HG03060 (cell line): ENCODE results near the gene TMCO4.

Experiments used
- ATAC-seq: cut with Tn5 transposase; IDR thresholded peaks from one replicate; pipeline ENCODE4 v1.9.1; 2021; ENCODE audit warnings: low read depth, moderate number of reproducible peaks; ENCODE audit not compliant: unreplicated experiment

The TMCO4 gene

GRCh38 chr1:19750882-19751276, 48.8 kb downstream of the TMCO4 start:
- ATAC-seq = no peak

GRCh38 chr1:19750101-19750881, 49.4 kb downstream of the TMCO4 start:
- no peak for ATAC-seq

DNA sequence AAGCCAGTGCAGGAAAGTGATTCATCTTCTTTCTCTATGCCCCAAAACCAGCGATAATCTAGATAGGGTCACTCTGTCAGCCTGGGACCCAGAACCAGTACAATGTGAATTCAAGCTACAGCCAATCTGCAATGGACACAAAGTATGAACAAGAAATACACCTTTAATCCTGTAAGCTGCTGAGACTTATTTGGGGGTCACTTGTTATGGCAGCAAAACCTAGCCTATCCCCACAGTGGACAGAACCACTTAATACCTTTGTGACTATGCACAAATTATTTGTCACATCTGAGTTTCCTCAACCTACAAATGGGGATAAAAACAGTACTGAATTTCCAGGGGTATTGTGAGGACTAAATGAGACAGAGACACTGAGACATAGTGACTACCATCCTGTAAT, 50.0 kb downstream of the TMCO4 start:
- ATAC-seq = no peak

GRCh38 chr1:19747761-19748160, 52.0 kb downstream of the TMCO4 start:
- no peak for ATAC-seq

DNA sequence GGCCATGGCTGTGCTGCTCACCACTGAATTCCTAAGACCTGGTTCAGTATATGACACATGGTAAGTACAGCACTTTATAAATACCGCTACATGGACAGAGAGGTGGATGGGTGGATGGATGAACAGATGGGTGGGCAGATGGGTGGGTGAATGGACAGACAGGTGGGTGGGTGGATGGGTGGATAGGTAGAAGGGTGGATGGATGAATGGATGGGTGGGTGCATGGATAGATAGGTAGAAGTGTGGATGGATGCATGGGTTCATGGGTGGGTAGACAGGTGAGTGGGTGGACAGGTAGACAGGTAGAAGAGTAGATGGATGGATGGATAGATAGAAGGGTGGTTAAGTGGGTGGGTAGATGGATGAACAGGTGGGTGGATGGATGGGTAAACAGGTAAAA, 54.8 kb downstream of the TMCO4 start:
- no peak for ATAC-seq

GRCh38 chr1:19744335-19744743, 55.4 kb downstream of the TMCO4 start:
- no peak for ATAC-seq

GRCh38 chr1:19743793-19744192, 55.9 kb downstream of the TMCO4 start:
- no peak for ATAC-seq

- ATAC-seq = no peak
These were observed 56.5 kb downstream of the TMCO4 start for GRCh38 chr1:19743180-19743579.

DNA sequence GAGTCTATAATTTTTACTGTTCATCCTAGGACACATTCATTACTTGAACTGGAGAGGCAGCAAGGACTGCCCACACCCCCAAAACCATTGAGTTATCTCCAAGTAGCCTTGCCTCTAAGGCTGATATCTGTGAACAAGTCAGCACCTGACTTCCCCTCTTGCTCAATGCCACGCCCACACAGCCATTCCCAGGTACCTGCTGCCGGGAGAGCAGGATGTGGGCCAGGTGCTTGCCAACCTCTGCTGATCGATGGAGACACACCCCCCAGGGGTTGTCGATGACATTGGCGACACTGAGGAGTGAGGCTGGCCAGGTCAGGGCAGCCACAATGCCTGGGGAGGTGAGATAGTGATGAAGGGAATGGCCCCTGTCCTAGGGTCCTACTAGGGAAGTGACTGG, 60.1 kb downstream of the TMCO4 start:
- no peak for ATAC-seq

- no peak for ATAC-seq
These were observed 61.0 kb downstream of the TMCO4 start for GRCh38 chr1:19738669-19739068.

DNA sequence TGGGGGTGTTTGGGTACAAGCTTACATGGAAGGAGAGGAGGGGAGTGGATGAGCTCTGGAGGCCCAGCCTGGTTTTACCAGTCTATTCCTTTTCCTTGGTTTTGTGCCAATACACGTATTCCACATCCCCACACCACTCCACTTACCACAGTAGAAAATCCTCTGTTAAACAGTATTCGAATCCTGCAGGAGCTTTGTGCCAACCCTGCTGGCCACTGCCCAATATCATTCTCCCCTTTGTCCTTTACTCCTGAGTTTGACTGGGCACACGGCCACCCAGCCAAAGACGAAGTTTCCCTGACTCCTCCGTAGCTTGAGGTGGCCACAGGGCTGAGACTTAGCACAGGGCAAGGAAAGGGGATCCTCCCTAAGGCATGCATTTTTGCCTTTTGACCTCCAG, 61.6 kb downstream of the TMCO4 start:
- no peak for ATAC-seq

DNA sequence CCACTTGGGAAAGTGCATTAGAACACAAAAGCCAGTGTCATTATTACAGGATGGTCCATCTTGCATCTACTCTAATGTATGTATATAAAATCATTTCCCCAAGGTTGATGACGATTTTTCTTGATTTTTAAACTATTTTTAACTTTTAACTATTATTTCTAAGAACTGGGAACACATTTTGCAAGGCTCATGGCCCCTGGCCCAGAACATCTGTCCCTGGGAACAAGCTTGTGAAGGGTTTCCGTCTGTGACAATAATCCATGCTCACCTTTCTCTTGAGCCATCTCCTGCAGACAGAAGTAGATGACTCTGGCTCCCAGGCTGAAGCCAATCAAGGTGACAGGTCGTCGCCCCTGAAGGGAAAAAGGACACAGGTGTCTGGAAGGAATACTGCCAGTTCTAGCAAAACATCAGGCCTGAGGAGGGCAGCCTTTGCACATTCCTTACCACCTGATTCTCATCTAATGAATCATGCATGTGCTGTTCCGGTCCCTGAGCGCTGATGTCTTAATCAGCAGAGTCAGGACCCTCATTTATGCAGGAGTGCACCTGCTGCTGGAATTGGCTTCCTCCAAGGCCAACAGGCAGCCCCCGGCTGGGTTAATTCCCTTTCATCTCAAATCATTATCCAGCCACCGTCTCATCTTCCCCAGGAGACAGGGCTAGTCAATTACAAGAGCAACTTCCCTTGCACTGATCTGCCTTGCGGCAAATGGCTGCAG, 62.5 kb downstream of the TMCO4 start:
- ATAC-seq = no peak

DNA sequence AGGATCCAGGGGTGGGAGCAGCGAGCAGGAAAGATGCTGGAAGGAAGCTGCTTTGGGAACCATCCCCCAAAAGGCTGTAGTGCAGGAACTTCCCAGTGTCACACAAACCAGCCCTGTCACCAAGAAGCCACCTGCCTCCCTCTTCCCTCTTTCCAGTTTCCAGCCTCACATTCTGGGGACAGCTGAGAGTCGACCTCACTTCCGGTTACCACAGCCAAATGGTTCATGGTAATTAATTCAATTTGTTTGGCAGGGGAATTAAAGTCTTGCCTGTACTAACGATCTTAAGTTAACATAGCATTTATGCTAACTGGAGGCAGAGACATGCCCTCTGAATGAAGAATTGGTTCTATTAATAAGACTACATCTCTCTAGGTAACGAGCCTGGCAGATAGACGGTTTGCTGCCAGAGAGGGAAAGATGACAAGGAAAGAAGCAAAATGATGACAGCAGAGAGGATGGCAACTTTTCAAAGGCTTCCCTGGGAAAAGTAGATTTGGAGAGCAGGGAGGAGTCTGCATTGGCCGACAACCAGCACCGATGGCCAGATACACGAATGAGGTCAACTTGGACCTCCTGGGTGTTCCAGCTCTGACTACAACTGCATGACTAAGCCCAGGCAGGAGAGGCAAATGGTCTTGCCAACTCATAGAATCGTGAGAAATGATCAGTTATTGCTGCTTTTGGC, 64.1 kb downstream of the TMCO4 start:
- ATAC-seq = no peak

DNA sequence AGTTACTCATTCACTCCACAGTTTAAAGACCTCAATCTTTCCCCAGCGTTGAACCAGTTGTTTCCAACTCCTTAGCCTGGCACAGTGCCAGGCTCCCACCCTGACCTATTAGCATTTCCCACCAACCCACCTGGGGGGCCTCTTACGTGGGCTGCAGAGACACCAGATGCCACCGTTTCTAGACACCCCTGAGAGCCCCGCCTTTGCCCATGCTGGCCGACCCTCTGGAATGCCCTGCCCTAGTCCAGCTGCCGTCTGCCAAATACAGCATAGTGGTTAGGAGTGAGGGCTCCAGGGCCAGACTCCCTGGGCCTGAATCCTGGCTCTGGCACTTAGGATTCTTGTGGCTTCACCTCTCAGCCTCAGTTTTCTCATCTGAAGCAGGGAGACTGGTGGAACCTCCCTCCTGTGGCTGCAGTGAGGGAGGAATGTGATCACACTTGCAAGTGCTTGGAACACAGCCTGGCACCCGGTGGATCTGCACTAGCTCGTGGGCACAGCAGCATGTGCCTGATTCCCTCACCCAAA, 65.2 kb downstream of the TMCO4 start:
- ATAC-seq = no peak

- ATAC-seq = no peak
These were observed 65.7 kb downstream of the TMCO4 start for GRCh38 chr1:19734056-19734455.

GRCh38 chr1:19733615-19734014, 66.1 kb downstream of the TMCO4 start:
- ATAC-seq = no peak

DNA sequence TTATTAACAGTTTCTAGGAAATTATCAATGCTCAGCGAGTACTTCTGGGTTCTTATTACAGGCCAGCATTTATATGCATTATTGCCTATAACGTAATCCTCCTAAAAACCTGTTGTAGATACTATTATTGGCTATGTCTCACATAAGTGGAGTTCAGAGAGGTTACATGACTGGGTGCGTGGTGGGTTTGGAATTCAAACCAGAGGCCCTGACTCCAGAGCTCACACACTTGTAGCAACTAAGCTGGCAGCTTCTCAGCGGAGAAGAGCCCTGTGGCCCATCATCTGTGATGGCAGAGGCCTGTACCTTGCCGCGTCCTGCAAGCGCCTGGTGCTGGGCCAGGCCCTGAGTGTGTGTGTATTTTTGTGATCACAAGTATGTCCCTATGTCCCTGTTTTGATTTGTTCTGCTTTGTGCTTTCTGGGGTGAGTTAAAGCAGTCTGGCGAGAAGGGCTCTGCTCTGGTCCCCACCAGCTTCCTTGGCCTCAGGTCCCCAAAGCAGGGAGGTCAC, 68.3 kb downstream of the TMCO4 start:
- no peak for ATAC-seq

DNA sequence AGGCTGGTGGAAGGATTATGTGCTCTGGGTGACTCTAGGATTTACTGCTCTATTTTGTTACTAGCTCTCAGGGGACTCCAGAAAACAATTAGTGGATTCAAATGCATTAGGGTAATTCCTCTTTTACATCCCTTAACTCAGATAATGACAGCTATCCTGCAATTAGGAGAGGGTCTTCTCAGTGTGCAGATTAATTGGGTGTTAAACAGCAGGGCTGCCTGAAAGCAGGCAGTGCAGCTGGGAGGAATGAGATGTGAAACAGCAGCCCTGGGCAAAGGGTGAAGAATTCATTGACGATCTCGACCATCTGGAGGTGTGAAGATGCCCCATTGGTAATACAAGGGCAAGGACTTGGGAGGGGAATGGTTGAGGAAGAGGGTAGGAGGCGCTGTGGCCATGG, 68.9 kb downstream of the TMCO4 start:
- no peak for ATAC-seq

GRCh38 chr1:19730232-19730631, 69.5 kb downstream of the TMCO4 start:
- ATAC-seq = no peak

DNA sequence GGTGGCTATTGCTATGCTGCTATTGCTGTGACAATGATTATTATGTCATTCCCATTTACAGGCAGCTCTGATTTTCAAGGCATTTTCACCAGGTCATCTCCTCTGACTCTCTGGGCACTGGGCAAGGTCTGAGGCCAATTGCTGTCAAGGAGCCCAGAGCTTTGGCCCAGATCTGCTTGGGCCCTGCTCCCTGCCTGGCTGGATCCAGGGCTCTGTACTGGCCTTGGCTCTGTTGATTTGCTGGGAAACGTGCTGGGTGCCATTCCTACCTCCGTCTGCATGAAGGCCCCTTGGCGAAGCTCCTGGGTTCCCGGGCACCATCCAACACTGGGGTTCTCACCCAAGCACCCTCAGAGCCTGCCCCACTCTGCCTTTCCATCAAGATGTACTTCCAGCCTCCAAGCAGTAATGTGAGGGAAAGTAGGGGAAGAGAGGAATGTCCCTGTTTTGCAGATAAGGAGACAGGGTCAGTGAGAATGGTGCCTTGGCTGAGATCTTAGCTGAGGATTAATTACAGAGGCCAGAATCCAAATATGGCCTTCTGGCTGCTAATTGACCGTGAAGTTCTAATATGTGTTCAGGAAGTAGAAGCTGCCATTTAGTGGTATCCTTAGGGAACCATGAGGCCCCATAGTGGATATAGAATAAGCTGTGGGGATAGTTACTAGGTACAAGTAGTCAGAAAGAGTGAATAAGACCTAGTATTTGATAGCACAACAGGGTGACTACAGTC, 71.1 kb downstream of the TMCO4 start:
- ATAC-seq = no peak
